Activated CD8-positive, alpha-beta memory T cell treated with anti-CD3 and anti-CD28 coated beads, Interleukin-2, amount 10 ng/mL, durations not matched to agents 7 days and 5 days (primary cell): Measurements from ENCODE around the gene LINGO1. TPM values are rescaled to one million over a fixed set of nuclear protein-coding genes. Genes with fewer than 3 reads are reported as not detected.

Source experiments
- ATAC-seq: fragments of 150-1000 bp; cut with Tn5 transposase; one replicate; pipeline ENCODE4 v1.10.0; 2021; ENCODE audit warnings: moderate library complexity
- CTCF ChIA-PET: fragments of 350-600 bp; sonication (Branson Sonifier 250); formaldehyde crosslinking; loops from one replicate; lab custom pipeline; 2021; ENCODE audit warnings: antibody characterized with exemption; lab: Charles Lee
- DNase-seq: peaks from one replicate; pipeline ENCODE4 v3.0.0-alpha.2; 2020
- H3K27ac Mint-ChIP-seq: one replicate; pipeline ENCODE4 v1.8.0; 2021; ENCODE audit warnings: mild to moderate bottlenecking, mixed read lengths
- H3K27me3 Mint-ChIP-seq: one replicate; pipeline ENCODE4 v1.8.0; 2021; ENCODE audit warnings: mixed read lengths
- H3K36me3 Mint-ChIP-seq: one replicate; pipeline ENCODE4 v1.8.0; 2021; ENCODE audit warnings: mild to moderate bottlenecking, mixed read lengths
- H3K4me1 Mint-ChIP-seq: one replicate; pipeline ENCODE4 v1.8.0; 2021; ENCODE audit warnings: mixed read lengths
- H3K4me3 Mint-ChIP-seq: one replicate; pipeline ENCODE4 v1.8.0; 2021; ENCODE audit warnings: mild to moderate bottlenecking, moderate library complexity, mixed read lengths
- H3K9me3 Mint-ChIP-seq: one replicate; pipeline ENCODE4 v1.8.0; 2022; ENCODE audit warnings: low read depth, mixed read lengths
- total RNA-seq, 2 experiments: library from RNA; stranded (reverse); gene quantifications; one replicate each; pipeline ENCODE4 v1.2.3, GENCODE V29; 2021

LINGO1 gene
- total RNA-seq, 2 experiments from 2014 or later, result not detected

DNA sequence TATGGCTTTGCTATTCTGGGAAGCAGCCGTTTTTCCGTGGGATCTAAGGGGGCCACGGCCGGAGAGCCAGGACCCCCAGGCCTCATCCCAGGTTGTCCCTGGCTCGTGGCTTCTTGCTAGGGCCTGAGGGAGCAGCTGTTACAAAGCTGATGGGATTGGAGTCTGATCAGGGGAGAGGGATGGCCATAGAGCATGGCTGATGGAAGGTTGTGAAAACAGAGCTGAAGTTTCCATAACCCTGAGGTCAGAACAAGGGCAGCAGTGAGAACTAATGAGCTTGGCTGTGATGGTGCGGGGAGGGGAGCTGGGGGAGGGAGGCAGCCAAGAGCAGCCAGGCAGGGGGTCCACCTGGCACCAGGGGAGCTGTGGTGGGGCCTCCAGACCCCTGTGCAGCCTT lies 63.0 kb downstream of the LINGO1 start:
- Mint-ChIP-seq H3K4me3 (no peak overlapping the region), H3K4me1 (no peaks in the 10 kb centered on the region), H3K36me3 (no peaks in the 10 kb centered on the region), H3K9me3 (no peaks in the 10 kb centered on the region), H3K27ac (no peak overlapping the region), H3K27me3 (no peaks in the 10 kb centered on the region)
- ATAC-seq (no peak), DNase-seq (no peak)
- CTCF ChIA-PET, result no interaction called here

DNA sequence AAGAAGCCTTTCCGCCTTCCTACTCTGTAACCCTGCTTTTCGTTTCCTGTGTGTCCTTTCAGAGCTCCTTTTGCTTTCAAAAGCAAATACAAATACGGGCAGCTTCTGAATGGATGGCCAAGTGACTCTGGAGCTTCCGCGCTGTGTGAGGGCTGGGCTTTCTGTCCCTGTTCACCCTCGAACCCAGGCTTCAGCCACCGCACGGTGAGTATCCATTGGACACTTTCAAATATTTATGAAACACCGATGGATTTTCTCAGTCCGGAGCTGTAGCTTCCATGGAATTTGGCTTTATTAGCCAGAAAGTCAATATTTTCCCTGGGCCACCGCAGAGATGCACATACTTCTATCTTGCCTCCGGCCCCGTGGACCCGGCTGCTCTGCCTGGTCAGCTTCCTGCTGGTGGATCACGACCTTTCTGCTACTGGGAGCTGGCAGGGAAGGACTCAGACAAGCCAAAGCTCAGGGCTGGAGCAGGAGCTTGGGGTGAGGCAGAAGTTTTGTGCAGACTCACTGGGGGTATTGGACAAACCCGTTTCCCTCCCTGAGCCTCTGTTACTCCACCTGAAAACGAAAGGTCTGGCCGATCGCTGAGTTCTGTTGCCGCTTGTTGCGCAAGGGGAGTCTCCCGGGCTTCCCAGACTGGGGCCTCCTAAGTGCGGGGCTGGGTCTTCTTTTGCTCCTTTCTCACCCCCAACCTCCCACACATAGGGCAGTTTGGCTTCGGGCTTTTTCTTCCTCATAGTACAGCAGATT lies 63.6 kb downstream of the LINGO1 start:
- H3K27ac Mint-ChIP-seq, result no peak overlapping the region
- DNase-seq, result no peak
- CTCF ChIA-PET, result no interaction called here
- H3K36me3 Mint-ChIP-seq, result no peaks in the 10 kb centered on the region
- H3K4me1 Mint-ChIP-seq, result no peaks in the 10 kb centered on the region
- no peak overlapping the region for H3K4me3 Mint-ChIP-seq
- ATAC-seq, result no peak
- no peaks in the 10 kb centered on the region for H3K9me3 Mint-ChIP-seq
- no peaks in the 10 kb centered on the region for H3K27me3 Mint-ChIP-seq

DNA sequence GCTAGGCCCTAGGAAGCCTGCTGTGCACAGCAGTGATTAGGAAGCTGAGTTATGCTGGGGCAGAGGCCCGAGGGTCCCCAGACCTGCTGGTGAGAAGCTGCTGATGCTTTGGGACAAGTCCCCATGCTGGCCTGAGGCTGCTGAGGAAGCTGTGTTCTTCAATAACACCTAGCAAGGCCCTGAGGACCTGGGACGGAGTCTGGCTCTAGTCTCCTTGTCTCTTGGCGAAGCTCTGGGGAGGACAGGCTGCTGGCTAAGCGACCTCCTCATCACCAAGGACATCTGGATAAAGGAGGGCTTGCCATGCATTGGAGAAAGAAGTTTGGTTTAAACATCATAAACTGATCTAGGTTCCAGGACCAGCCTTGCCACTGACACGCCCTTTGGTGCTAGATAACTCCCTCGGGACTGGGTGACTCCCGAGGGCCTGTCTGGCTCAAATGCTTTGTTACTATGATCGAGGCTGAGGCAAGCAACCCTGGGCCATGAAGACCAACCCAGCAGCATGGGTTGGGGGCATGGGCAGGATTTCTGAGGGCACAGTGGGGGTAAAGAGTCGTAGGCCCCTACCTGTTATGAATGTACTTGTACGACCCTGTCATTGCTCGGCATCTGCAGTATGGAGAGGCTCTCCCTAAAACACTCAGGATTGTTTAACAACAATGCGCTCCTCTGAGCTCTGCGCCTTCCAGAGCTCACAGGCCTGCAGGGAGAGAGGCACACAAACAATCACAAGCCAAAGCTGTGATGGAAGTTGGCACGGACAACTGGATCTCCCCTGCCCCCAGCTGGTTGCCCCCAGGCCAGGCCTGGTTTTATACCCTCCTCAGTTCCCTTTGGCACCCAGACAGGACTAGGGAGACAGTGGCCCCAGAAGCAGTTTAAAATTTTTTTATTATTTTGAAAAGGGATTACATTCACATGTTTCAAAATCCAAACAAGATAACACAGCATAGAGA lies 64.4 kb downstream of the LINGO1 start:
- CTCF ChIA-PET, result no interaction called here

DNA sequence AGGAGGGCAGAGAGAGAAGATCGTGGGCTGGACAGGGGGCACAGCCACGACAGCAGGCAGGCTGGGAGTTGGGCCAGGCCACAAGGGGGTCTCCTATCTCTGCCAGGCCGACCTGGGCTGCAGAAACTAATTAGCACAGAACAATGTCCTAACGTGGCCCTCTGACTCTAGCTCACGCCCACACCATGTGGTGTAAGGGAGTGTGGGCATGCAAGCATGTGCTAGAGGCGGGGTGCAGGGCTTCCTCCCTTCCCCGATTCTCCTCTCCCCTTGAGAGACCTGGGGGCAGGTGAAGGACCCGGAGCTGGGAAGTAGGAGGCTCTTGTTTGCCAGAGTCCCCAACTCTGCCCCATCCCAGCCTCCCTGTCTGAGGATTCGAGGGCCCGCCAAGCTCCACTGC lies 65.5 kb downstream of the LINGO1 start:
- H3K4me3 Mint-ChIP-seq, result no peak overlapping the region
- ATAC-seq (no peak), DNase-seq (no peak)
- no peaks in the 10 kb centered on the region for H3K9me3 Mint-ChIP-seq
- no peak overlapping the region for H3K27ac Mint-ChIP-seq
- no peaks in the 10 kb centered on the region for H3K36me3 Mint-ChIP-seq
- CTCF ChIA-PET, result no interaction called here
- no peaks in the 10 kb centered on the region for H3K27me3 Mint-ChIP-seq
- no peaks in the 10 kb centered on the region for H3K4me1 Mint-ChIP-seq

More for the DNA sequence above, 64.4 kb downstream of the LINGO1 start:
- H3K9me3 Mint-ChIP-seq, result no peaks in the 10 kb centered on the region
- H3K4me1 Mint-ChIP-seq, result no peaks in the 10 kb centered on the region
- ATAC-seq, result no peak
- no peaks in the 10 kb centered on the region for H3K27me3 Mint-ChIP-seq
- H3K4me3 Mint-ChIP-seq, result no peak overlapping the region
- no peak overlapping the region for H3K27ac Mint-ChIP-seq
- no peaks in the 10 kb centered on the region for H3K36me3 Mint-ChIP-seq
- no peak for DNase-seq

DNA sequence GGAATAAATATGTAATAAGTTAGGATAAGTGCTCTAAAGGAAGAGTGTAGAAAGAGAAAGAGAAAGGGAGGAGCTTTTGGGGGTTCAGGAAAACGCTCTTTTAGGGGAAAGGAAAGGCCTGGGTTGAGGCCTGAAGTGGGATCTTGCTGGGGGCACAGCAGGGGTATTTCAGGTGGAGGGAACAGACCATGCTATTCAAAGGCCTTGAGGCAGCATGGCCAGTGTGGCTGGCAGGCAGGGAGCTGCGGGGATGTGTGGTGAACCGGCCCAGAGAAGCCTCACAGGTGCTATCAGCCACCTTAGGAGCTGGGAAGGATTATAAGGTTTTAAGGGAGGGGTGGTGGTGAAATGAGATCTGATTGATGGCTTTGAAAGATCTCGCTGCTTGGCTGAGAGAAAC lies 66.6 kb downstream of the LINGO1 start:
- no peak for DNase-seq
- Mint-ChIP-seq H3K4me1 (no peaks in the 10 kb centered on the region), H3K27ac (no peak overlapping the region), H3K9me3 (no peaks in the 10 kb centered on the region), H3K4me3 (no peak overlapping the region), H3K36me3 (no peaks in the 10 kb centered on the region), H3K27me3 (no peaks in the 10 kb centered on the region)
- CTCF ChIA-PET, result no interaction called here
- ATAC-seq, result no peak

GRCh38 chr15:77565378-77565915 lies 67.3 kb downstream of the LINGO1 start:
- H3K27me3 Mint-ChIP-seq, result no peaks in the 10 kb centered on the region
- H3K4me3 Mint-ChIP-seq, result no peak overlapping the region
- H3K27ac Mint-ChIP-seq, result no peak overlapping the region
- ATAC-seq (no peak), DNase-seq (no peak)
- CTCF ChIA-PET, result no interaction called here
- H3K9me3 Mint-ChIP-seq, result no peaks in the 10 kb centered on the region
- H3K4me1 Mint-ChIP-seq, result no peaks in the 10 kb centered on the region
- H3K36me3 Mint-ChIP-seq, result no peaks in the 10 kb centered on the region

- Mint-ChIP-seq H3K9me3 (no peaks in the 10 kb centered on the region), H3K27ac (no peak overlapping the region), H3K4me1 (no peaks in the 10 kb centered on the region), H3K36me3 (no peaks in the 10 kb centered on the region), H3K27me3 (no peaks in the 10 kb centered on the region), H3K4me3 (no peak overlapping the region)
- CTCF ChIA-PET, result no interaction called here
- ATAC-seq (no peak), DNase-seq (no peak)
Measured at GRCh38 chr15:77564938-77565337, 67.8 kb downstream of the LINGO1 start.

- no peak for DNase-seq
- ATAC-seq, result no peak
- H3K9me3 Mint-ChIP-seq, result no peaks in the 10 kb centered on the region
- no peaks in the 10 kb centered on the region for H3K27me3 Mint-ChIP-seq
- H3K4me1 Mint-ChIP-seq, result no peaks in the 10 kb centered on the region
- no peaks in the 10 kb centered on the region for H3K36me3 Mint-ChIP-seq
- no peak overlapping the region for H3K27ac Mint-ChIP-seq
- H3K4me3 Mint-ChIP-seq, result no peak overlapping the region
- CTCF ChIA-PET, result interaction anchor here (1.7 kb wide), 1 partner anchor 21 kb away, joined by 3 read pairs; no protein-coding TSS in a partner anchor
Measured at GRCh38 chr15:77564341-77564740, 68.4 kb downstream of the LINGO1 start.

GRCh38 chr15:77563623-77564156 lies 69.0 kb downstream of the LINGO1 start:
- no peaks in the 10 kb centered on the region for H3K36me3 Mint-ChIP-seq
- no peak for ATAC-seq
- no peak overlapping the region for H3K27ac Mint-ChIP-seq
- H3K9me3 Mint-ChIP-seq, result no peaks in the 10 kb centered on the region
- CTCF ChIA-PET, result interaction anchor here (1.7 kb wide), 1 partner anchor 20 kb away, joined by 3 read pairs; no protein-coding TSS in a partner anchor
- DNase-seq, result no peak
- no peaks in the 10 kb centered on the region for H3K4me1 Mint-ChIP-seq
- H3K4me3 Mint-ChIP-seq, result no peak overlapping the region
- no peaks in the 10 kb centered on the region for H3K27me3 Mint-ChIP-seq

Other genes starting within 250 kb of the LINGO1 start
- gene PEAK1, start 212.8 kb downstream of the LINGO1 start, total RNA-seq, result 10 to 100 TPM; 29.1 to 33.0 TPM
- 10 to 100 TPM; 36.4 to 46.3 TPM for gene HMG20A, start 212.0 kb downstream of the LINGO1 start, total RNA-seq